Lower leg skin (tissue), 3 donors: ENCODE data around the gene VASN.

ENCODE experiments used
- POLR2A ChIP-seq, 2 donors: fragments of 450-650 bp; IDR thresholded peaks; one replicate each; pipeline ENCODE4 v1.6.1; 2016 to 2017; ENCODE audit warnings: antibody characterized with exemption in 2 of 2, mild to moderate bottlenecking in 1 of 2, moderate library complexity in 1 of 2
- TF ChIP-seq, protein P1 (sequence below), 3 donors: fragments of 450-650 bp; IDR thresholded peaks; one replicate each; pipeline ENCODE4 v1.5.1; 2016; ENCODE audit warnings: antibody characterized with exemption in 3 of 3, mild to moderate bottlenecking in 3 of 3, moderate library complexity in 2 of 3

GRCh38 chr16:4412854-4413253 is 41.2 kb downstream of the VASN start:
- TF ChIP-seq, protein P1, sequence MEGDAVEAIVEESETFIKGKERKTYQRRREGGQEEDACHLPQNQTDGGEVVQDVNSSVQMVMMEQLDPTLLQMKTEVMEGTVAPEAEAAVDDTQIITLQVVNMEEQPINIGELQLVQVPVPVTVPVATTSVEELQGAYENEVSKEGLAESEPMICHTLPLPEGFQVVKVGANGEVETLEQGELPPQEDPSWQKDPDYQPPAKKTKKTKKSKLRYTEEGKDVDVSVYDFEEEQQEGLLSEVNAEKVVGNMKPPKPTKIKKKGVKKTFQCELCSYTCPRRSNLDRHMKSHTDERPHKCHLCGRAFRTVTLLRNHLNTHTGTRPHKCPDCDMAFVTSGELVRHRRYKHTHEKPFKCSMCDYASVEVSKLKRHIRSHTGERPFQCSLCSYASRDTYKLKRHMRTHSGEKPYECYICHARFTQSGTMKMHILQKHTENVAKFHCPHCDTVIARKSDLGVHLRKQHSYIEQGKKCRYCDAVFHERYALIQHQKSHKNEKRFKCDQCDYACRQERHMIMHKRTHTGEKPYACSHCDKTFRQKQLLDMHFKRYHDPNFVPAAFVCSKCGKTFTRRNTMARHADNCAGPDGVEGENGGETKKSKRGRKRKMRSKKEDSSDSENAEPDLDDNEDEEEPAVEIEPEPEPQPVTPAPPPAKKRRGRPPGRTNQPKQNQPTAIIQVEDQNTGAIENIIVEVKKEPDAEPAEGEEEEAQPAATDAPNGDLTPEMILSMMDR (IDR thresholded peaks at IDR 0.05), result no peak
- no peak for TF ChIP-seq POLR2A (IDR thresholded peaks at IDR 0.05)
